HepG2 (cell line): ENCODE data around the gene COMMD1. TPM values are rescaled to one million over a fixed set of nuclear protein-coding genes. Genes with fewer than 3 reads are reported as not detected.

Experiments
- BRF2 ChIP-seq: sonication (generic); formaldehyde crosslinking; IDR thresholded peaks from 2 replicates; pipeline ENCODE4 v1.8.1; 2022; ENCODE audit warnings: mild to moderate bottlenecking, missing genetic modification reagents
- DPF2 ChIP-seq: sonication (generic); formaldehyde crosslinking; IDR thresholded peaks from 2 replicates; pipeline ENCODE4 v1.4.0; 2020; ENCODE audit warnings: mild to moderate bottlenecking, low read depth, missing genetic modification reagents, borderline replicate concordance
- IKZF4 ChIP-seq: sonication (generic); formaldehyde crosslinking; IDR thresholded peaks from 2 replicates; pipeline ENCODE4 v1.5.1; 2020; ENCODE audit warnings: borderline replicate concordance, mild to moderate bottlenecking, low read depth, missing genetic modification reagents; ENCODE audit errors: not compliant biosample characterization
- KLF16 ChIP-seq, 2 experiments: sonication (generic) in 1 of 2; formaldehyde crosslinking in 1 of 2; IDR thresholded peaks; 2 replicates each; pipeline versions ENCODE4 v1.6.1 to v1.8.0; 2016 to 2023; ENCODE audit warnings: missing genetic modification reagents in 2 of 2, missing compliant biosample characterization in 1 of 2
- KMT2B ChIP-seq: IDR thresholded peaks from 2 replicates; pipeline ENCODE4 v1.6.1; 2016; ENCODE audit warnings: missing genetic modification reagents, missing compliant biosample characterization
- LRRFIP1 ChIP-seq: sonication (generic); formaldehyde crosslinking; conservative IDR thresholded peaks from 2 replicates; pipeline ENCODE4 v1.4.0; 2020; ENCODE audit warnings: missing genetic modification reagents
- NFYC ChIP-seq: IDR thresholded peaks from 2 replicates; pipeline ENCODE4 v1.6.1; 2016; ENCODE audit warnings: missing genetic modification reagents, missing compliant biosample characterization
- PLSCR1 ChIP-seq: sonication (generic); formaldehyde crosslinking; IDR thresholded peaks from 2 replicates; pipeline ENCODE4 v1.5.0; 2020; ENCODE audit warnings: missing genetic modification reagents, mild to moderate bottlenecking, borderline replicate concordance
- PPARG ChIP-seq: conservative IDR thresholded peaks from 2 replicates; pipeline ENCODE4 v1.6.1; 2016; ENCODE audit warnings: missing biosample characterization, missing genetic modification reagents
- ZBTB44 ChIP-seq: sonication (generic); formaldehyde crosslinking; IDR thresholded peaks from 2 replicates; pipeline ENCODE4 v1.4.0; 2020; ENCODE audit warnings: missing genetic modification reagents
- ZFAT ChIP-seq: sonication (generic); formaldehyde crosslinking; conservative IDR thresholded peaks from 2 replicates; pipeline ENCODE4 v1.8.1; 2023; ENCODE audit warnings: missing genetic modification reagents, inconsistent platforms
- ZFP36L2 ChIP-seq: sonication (generic); formaldehyde crosslinking; IDR thresholded peaks from 2 replicates; pipeline ENCODE4 v1.4.0; 2020; ENCODE audit warnings: missing genetic modification reagents
- ZNF180 ChIP-seq: sonication (generic); formaldehyde crosslinking; IDR thresholded peaks from 2 replicates; pipeline ENCODE4 v1.4.0; 2020; ENCODE audit warnings: low read depth, missing genetic modification reagents, borderline replicate concordance
- ZNF333 ChIP-seq: sonication (generic); formaldehyde crosslinking; IDR thresholded peaks from 2 replicates; pipeline ENCODE4 v1.4.0; 2020; ENCODE audit warnings: mild to moderate bottlenecking, missing genetic modification reagents, borderline replicate concordance
- ZNF383 ChIP-seq: sonication (generic); formaldehyde crosslinking; IDR thresholded peaks from 2 replicates; pipeline ENCODE4 v1.4.0; 2020; ENCODE audit warnings: missing genetic modification reagents, mild to moderate bottlenecking, borderline replicate concordance
- ZNF570 ChIP-seq: sonication (generic); formaldehyde crosslinking; IDR thresholded peaks from 2 replicates; pipeline ENCODE4 v1.4.0; 2020; ENCODE audit warnings: mild to moderate bottlenecking, missing genetic modification reagents, borderline replicate concordance
- ZNF737 ChIP-seq: sonication (generic); formaldehyde crosslinking; IDR thresholded peaks from 2 replicates; pipeline ENCODE4 v1.5.0; 2020; ENCODE audit warnings: missing genetic modification reagents, mild to moderate bottlenecking, borderline replicate concordance
- ZNF766 ChIP-seq: sonication (generic); formaldehyde crosslinking; IDR thresholded peaks from 2 replicates; pipeline ENCODE4 v1.5.0; 2020; ENCODE audit warnings: missing genetic modification reagents, borderline replicate concordance
- ZNF800 ChIP-seq: sonication (generic); formaldehyde crosslinking; IDR thresholded peaks from 2 replicates; pipeline ENCODE4 v1.4.0; 2020; ENCODE audit warnings: missing genetic modification reagents
- ZNF83 ChIP-seq: sonication (generic); formaldehyde crosslinking; IDR thresholded peaks from 2 replicates; pipeline ENCODE4 v1.4.0; 2020; ENCODE audit warnings: missing genetic modification reagents, mild to moderate bottlenecking, borderline replicate concordance
- polyA plus RNA-seq, 8 experiments: library from polyadenylated mRNA; depleted of rRNA in 3 of 8; stranded (reverse) in 7 of 8; unstranded in 1 of 8; fragments of >200 nt; fragmentation: Illumina TruSeq in 4 of 8; extraction: Trizol in 4 of 8; gene quantifications; 2 replicates each; pipeline versions ENCODE4 v1.2.1 to v1.2.3, GENCODE V29; 2011 to 2016; ENCODE audit warnings: low read depth in 4 of 8, missing spikeins in 1 of 8, mixed read lengths in 1 of 8; ENCODE audit not compliant: insufficient read depth in 1 of 8
- total RNA-seq, 5 experiments: library from RNA; depleted of rRNA; stranded (reverse); fragments of >200 nt; fragmentation: Illumina TruSeq; extraction: Trizol; gene quantifications; 2 replicates each; pipeline ENCODE4 v1.2.3, GENCODE V29; 2016; ENCODE audit warnings: low read depth in 1 of 5

Gene COMMD1
- total and polyA plus RNA-seq, 2 of the 13 experiments (the other 11 are each of a cell fraction or from before 2014, with no cell fraction given): 25.7 to 105 TPM

- TF ChIP-seq LRRFIP1 (CRISPR knock-in tag): no peak
- no peak; the same call in 1 of the 2 replicates for TF ChIP-seq ZNF83 (CRISPR knock-in tag)
- peak; percentile 54; the same call in 1 of the 2 replicates for TF ChIP-seq NFYC
- peak; percentile 78 for TF ChIP-seq ZNF800 (CRISPR knock-in tag)
- TF ChIP-seq ZNF766 (CRISPR knock-in tag): peak; percentile 81; the same call in 1 of the 2 replicates
- peak; percentile 97 for TF ChIP-seq IKZF4 (CRISPR knock-in tag)
- TF ChIP-seq ZNF333 (CRISPR knock-in tag): 0 out of 2 replicates have a peak, but pooled peaks have one; percentile 31
- peak; percentile 99 for TF ChIP-seq KMT2B (CRISPR knock-in tag)
- peak; percentile 77 for TF ChIP-seq ZBTB44 (CRISPR knock-in tag)
- no peak for TF ChIP-seq ZFP36L2 (CRISPR knock-in tag)
- peak; percentile 71; the same call in 1 of the 2 replicates for TF ChIP-seq ZNF383 (CRISPR knock-in tag)
- TF ChIP-seq KLF16 (CRISPR knock-in tag; IDR thresholded peaks at IDR 0.05): peak in 1 of 2 experiments; percentile 98; a peak in 2 of 4 replicates
- no peak for TF ChIP-seq ZFAT
- TF ChIP-seq ZNF570 (CRISPR knock-in tag): 0 out of 2 replicates have a peak, but pooled peaks have one; percentile 80
- no peak for TF ChIP-seq DPF2 (CRISPR knock-in tag)
- TF ChIP-seq ZNF737 (CRISPR knock-in tag): no peak
- no peak; the same call in 1 of the 2 replicates for TF ChIP-seq PLSCR1 (CRISPR knock-in tag)
- TF ChIP-seq BRF2 (CRISPR knock-in tag): peak; percentile 91
- TF ChIP-seq ZNF180 (CRISPR knock-in tag): no peak
- peak; percentile 64; the same call in 1 of the 2 replicates for TF ChIP-seq PPARG (CRISPR knock-in tag)
Observed at GRCh38 chr2:61888267-61889055, 17.0 kb upstream of the COMMD1 start, which contains the start of gene CCT4 (continued).
